ENCODE data around the gene CYP1B1.
A peak's percentile ranks its signal among the peaks of the same experiment; 100 is the strongest.
"Not testable (repeated sequence)": the region's sequence is repeated elsewhere in the genome, so short reads cannot be mapped to it uniquely, and the experiment has no call there.

Gene CYP1B1

GRCh38 chr2:38075507-38076151, at the start of gene CYP1B1:
CYP1B1 (minus strand) TSS chr2:38076151; CDS start chr2:38075388, 763 bp downstream.
- DNase-seq = peak; percentile 69

GRCh38 chr2:38125007-38125406, 49.1 kb upstream of the CYP1B1 start:
- no peak for DNase-seq

GRCh38 chr2:38123911-38124310, 48.0 kb upstream of the CYP1B1 start:
- no peak for DNase-seq

GRCh38 chr2:38122344-38122743, 46.4 kb upstream of the CYP1B1 start:
- DNase-seq = no peak

GRCh38 chr2:38121481-38121880, 45.5 kb upstream of the CYP1B1 start:
- no peak for DNase-seq

GRCh38 chr2:38120829-38121228, 44.9 kb upstream of the CYP1B1 start:
- peak; percentile 19 for DNase-seq

- DNase-seq = no peak
Measured at GRCh38 chr2:38120264-38120592, 44.3 kb upstream of the CYP1B1 start.

- DNase-seq = peak; percentile 18
Measured at GRCh38 chr2:38116762-38117161, 40.8 kb upstream of the CYP1B1 start.

GRCh38 chr2:38115216-38116032, 39.5 kb upstream of the CYP1B1 start:
- DNase-seq = peak; percentile 93

- peak; percentile 75 for DNase-seq
Measured at GRCh38 chr2:38113981-38114708, 38.2 kb upstream of the CYP1B1 start.

GRCh38 chr2:38113051-38113450, 37.1 kb upstream of the CYP1B1 start:
- DNase-seq = peak; percentile 5

- DNase-seq = not testable (repeated sequence)
Measured at GRCh38 chr2:38111350-38111749, 35.4 kb upstream of the CYP1B1 start.

- peak; percentile 52 for DNase-seq
Measured at GRCh38 chr2:38109732-38110181, 33.8 kb upstream of the CYP1B1 start.

- no peak for DNase-seq
Measured at GRCh38 chr2:38108907-38109731, 33.2 kb upstream of the CYP1B1 start.

- no peak for DNase-seq
Measured at GRCh38 chr2:38107738-38108410, 31.9 kb upstream of the CYP1B1 start.

GRCh38 chr2:38106405-38107094, 30.6 kb upstream of the CYP1B1 start:
- DNase-seq = peak; percentile 62

- no peak for DNase-seq
Measured at GRCh38 chr2:38105922-38106321, 30.0 kb upstream of the CYP1B1 start.

- DNase-seq = no peak
Measured at GRCh38 chr2:38104598-38104997, 28.6 kb upstream of the CYP1B1 start.

- peak; percentile 14 for DNase-seq
Measured at GRCh38 chr2:38100328-38100727, 24.4 kb upstream of the CYP1B1 start.

GRCh38 chr2:38099099-38100028, 23.4 kb upstream of the CYP1B1 start:
- DNase-seq = peak; percentile 54

Measured in eye (tissue), 1 donor.